K562 (cell line): Measurements from ENCODE around the gene LRP1B. TPM values are rescaled to one million over a fixed set of nuclear protein-coding genes. Genes with fewer than 3 reads are reported as not detected.

Experiments used
- ATAC-seq: fragments of 200-7000 bp; cut with Tn5 transposase; 3 replicates; pipeline ENCODE4 v1.9.1; 2020; ENCODE audit warnings: moderate library complexity
- BruUV-seq: library from RNA; stranded (reverse); fragments of 400-500 nt; replicated peaks from 2 replicates; lab custom pipeline; 2021; lab: Mats Ljungman, UMichigan
- CTCF ChIA-PET: fragments of 300-600 bp; formaldehyde crosslinking; extraction: SDS; loops from one replicate; lab custom pipeline; 2021; ENCODE audit warnings: low intra/inter-chr PET ratio; lab: Yijun Ruan, JAX
- POLR2A ChIA-PET: fragments of 300-600, 350-650 bp; sonication (Branson Sonifier 250); formaldehyde crosslinking; extraction: SDS; loops from one replicate; lab custom pipeline; 2021; ENCODE audit warnings: antibody characterized with exemption, inconsistent platforms; lab: Yijun Ruan, JAX
- DNase-seq, 4 experiments: peaks; one replicate each; pipeline versions ENCODE4 v3.0.0 to v3.0.0-alpha.2; 2011 to 2018; ENCODE audit warnings: low spot score in 3 of 4, mixed read lengths in 3 of 4; ENCODE audit errors: extremely low read depth in 1 of 4
- FAIRE-seq: peaks from 2 replicates; lab custom pipeline; 2011; peaks lifted over from hg19 to GRCh38; lab: Jason Lieb, UNC
- H2AFZ ChIP-seq: 2 replicates; pipeline ENCODE4 v1.6.0; 2011; ENCODE audit warnings: low read depth, low read length, control low read depth, inconsistent platforms
- H3K27ac ChIP-seq: fragments of 200-600 bp; 3 replicates; pipeline ENCODE4 v1.8.0; 2011; ENCODE audit warnings: low read depth, mild to moderate bottlenecking, control low read depth, inconsistent platforms, low read length, moderate library complexity, mixed read lengths; ENCODE audit errors: extremely low read depth
- H3K27me3 ChIP-seq, 2 experiments: fragments of 300-600 bp in 1 of 2; 2 replicates in 1 of 2; 3 replicates in 1 of 2; pipeline versions ENCODE4 v1.6.0 to v1.8.0; 2011; ENCODE audit warnings: inconsistent platforms in 2 of 2, low read length in 2 of 2, mild to moderate bottlenecking in 1 of 2, mixed read lengths in 1 of 2, moderate library complexity in 1 of 2; ENCODE audit not compliant: control insufficient read depth in 2 of 2, insufficient read depth in 2 of 2
- H3K36me3 ChIP-seq: fragments of 300-600 bp; 3 replicates; pipeline ENCODE4 v1.8.0; 2011; ENCODE audit warnings: mild to moderate bottlenecking, low read length, inconsistent platforms; ENCODE audit not compliant: control insufficient read depth, insufficient read depth
- H3K4me1 ChIP-seq, 2 experiments: fragments of 200-600 bp in 1 of 2; replicated peaks in 1 of 2; 2 replicates in 1 of 2; 3 replicates in 1 of 2; pipeline versions ENCODE4 v1.5.1 to v1.8.0; 2011; ENCODE audit warnings: inconsistent platforms in 2 of 2, low read length in 2 of 2, mild to moderate bottlenecking in 1 of 2, mixed read lengths in 1 of 2, moderate library complexity in 1 of 2; ENCODE audit not compliant: control insufficient read depth in 2 of 2, insufficient read depth in 2 of 2
- H3K4me2 ChIP-seq: 2 replicates; pipeline ENCODE4 v1.6.1; 2011; ENCODE audit warnings: low read length, control low read depth, inconsistent platforms, mixed read lengths; ENCODE audit not compliant: insufficient read depth
- H3K4me3 ChIP-seq: fragments of 200-600 bp; sonication (generic), shearing (Covaris generic); 2 replicates; pipeline ENCODE4 v1.5.1; 2016; ENCODE audit warnings: control low read depth, inconsistent platforms
- H3K79me2 ChIP-seq: fragments of 200-600 bp; 3 replicates; pipeline ENCODE4 v1.8.0; 2011; ENCODE audit warnings: low read length, inconsistent platforms; ENCODE audit not compliant: control insufficient read depth, insufficient read depth
- H3K9ac ChIP-seq, 2 experiments: 2 replicates each; pipeline versions ENCODE4 v1.6.0 to v1.6.1; 2011; ENCODE audit warnings: low read depth in 2 of 2, low read length in 2 of 2, control low read depth in 1 of 2, inconsistent platforms in 1 of 2, mild to moderate bottlenecking in 1 of 2, mixed read lengths in 1 of 2; ENCODE audit not compliant: insufficient read depth in 1 of 2
- H3K9me1 ChIP-seq: one replicate; pipeline ENCODE4 v1.6.0; 2011; ENCODE audit warnings: inconsistent platforms, mild to moderate bottlenecking, low read length, moderate library complexity; ENCODE audit not compliant: control insufficient read depth, insufficient read depth
- H3K9me3 ChIP-seq: replicated peaks from 2 replicates; pipeline ENCODE4 v1.5.1; 2011; ENCODE audit warnings: low read depth, low read length, inconsistent platforms; ENCODE audit not compliant: control insufficient read depth, insufficient read depth
- H4K20me1 ChIP-seq: replicated peaks from 2 replicates; pipeline ENCODE4 v1.6.1; 2011; ENCODE audit warnings: low read length, inconsistent platforms, mixed read lengths; ENCODE audit not compliant: control insufficient read depth, insufficient read depth
- BCL6 ChIP-seq: fragments of 250-450 bp; sonication (Bioruptor Pico); IDR thresholded peaks from 2 replicates; pipeline ENCODE4 v1.4.0; 2020
- CREM ChIP-seq: IDR thresholded peaks from 2 replicates; pipeline ENCODE4 v1.6.1; 2014; ENCODE audit warnings: antibody characterized with exemption, low read depth
- KDM5B ChIP-seq: fragments of 200-600 bp; sonication (generic); IDR thresholded peaks from 2 replicates; pipeline ENCODE4 v1.6.1; 2012; ENCODE audit warnings: low read depth, mild to moderate bottlenecking, moderate library complexity, low read length, control low read depth, inconsistent platforms; ENCODE audit not compliant: insufficient replicate concordance
- MTA3 ChIP-seq: fragments of 450-650 bp; formaldehyde crosslinking; IDR thresholded peaks from 2 replicates; pipeline ENCODE4 v1.6.1; 2017; ENCODE audit warnings: mild to moderate bottlenecking, borderline replicate concordance
- POLR2B ChIP-seq: fragments of 450-650 bp; IDR thresholded peaks from 2 replicates; pipeline ENCODE4 v1.6.1; 2018; ENCODE audit warnings: low read depth; ENCODE audit not compliant: partially characterized antibody
- SMC3 ChIP-seq: conservative IDR thresholded peaks from 2 replicates; pipeline ENCODE4 v1.6.1; 2011; ENCODE audit warnings: low read depth, low read length, improper control_type of control experiment; ENCODE audit not compliant: insufficient read depth
- THRAP3 ChIP-seq: fragments of 450-650 bp; IDR thresholded peaks from 2 replicates; pipeline ENCODE4 v1.6.1; 2016; ENCODE audit warnings: mild to moderate bottlenecking, inconsistent platforms, borderline replicate concordance
- ZNF124 ChIP-seq: sonication (generic); formaldehyde crosslinking; IDR thresholded peaks from 2 replicates; pipeline ENCODE4 v1.8.1; 2022; ENCODE audit warnings: missing genetic modification reagents
- ZNF354B ChIP-seq: fragments of 250-450 bp; sonication (Bioruptor Pico); IDR thresholded peaks from 2 replicates; pipeline ENCODE4 v1.4.0; 2020
- WGBS: fragments of 100-300 bp; shearing (Covaris generic); methylation state at CpG from one replicate; pipeline ENCODE4 v1.1.6; 2016; ENCODE audit warnings: low coverage, mixed read lengths; ENCODE audit not compliant: insufficient coverage; ENCODE audit errors: missing lambda C conversion rate; 5-methylcytosine and 5-hydroxymethylcytosine counted together
- in situ Hi-C: fragments of 300-500 bp; cut with MboI; formaldehyde crosslinking; loops from 4 replicates; pipeline ENCODE4 v1.15.0; 2018; ENCODE audit warnings: inconsistent platforms, mixed read lengths
- intact Hi-C: fragments of 100-400 bp; cut with micrococcal nuclease; formaldehyde crosslinking; loops from 2 replicates; pipeline ENCODE4 v1.14.2; 2022
- polyA plus RNA-seq, 8 experiments: library from polyadenylated mRNA; depleted of rRNA in 4 of 8; stranded (reverse) in 5 of 8; unstranded in 3 of 8; fragments of >200 nt; fragmentation: Nextera tagmentation in 2 of 8; fragmentation: Illumina TruSeq in 1 of 8; extraction: Ambion mirVana in 2 of 8; extraction: Trizol in 1 of 8; gene quantifications; 2 replicates each; pipeline versions ENCODE4 v1.2.1 to v1.2.3, GENCODE V29; 2011 to 2014; ENCODE audit warnings: inconsistent platforms in 1 of 8, missing spikeins in 1 of 8
- total RNA-seq, 7 experiments: library from RNA; depleted of rRNA in 6 of 7; stranded (reverse); fragments of >200 nt in 6 of 7; fragmentation: Illumina TruSeq in 2 of 7; extraction: Trizol in 2 of 7; gene quantifications; 2 replicates each; pipeline versions ENCODE4 v1.2.1 to v1.2.3, GENCODE V29; 2011 to 2021; ENCODE audit warnings: low replicate concordance in 1 of 7

Gene LRP1B
- total and polyA plus RNA-seq, 9 of the 15 experiments (the other 6 are each of a cell fraction or from before 2014, with no cell fraction given) = not detected

- no peak for TF ChIP-seq CREM
- TF ChIP-seq, all 486 proteins: peak for 0
Observed at GRCh38 chr2:141941210-141941714, 189.6 kb downstream of the LRP1B start (continued).

- ATAC-seq = no peak
- Histone ChIP-seq H4K20me1 (no peaks in the 10 kb centered on the region), H3K79me2 (no peaks in the 10 kb centered on the region), H3K9me3 (no peaks in the 10 kb centered on the region), H3K9me1 (no peaks in the 10 kb centered on the region), H3K4me1 (no peaks in the 10 kb centered on the region), H3K4me2 (no peak overlapping the region), H2AFZ (no peak overlapping the region), H3K27ac (no peak overlapping the region), H3K36me3 (no peaks in the 10 kb centered on the region), H3K9ac (no peak overlapping the region), H3K4me3 (no peak overlapping the region), H3K27me3 (no peaks in the 10 kb centered on the region)
- TF ChIP-seq MTA3 (no peak), THRAP3 (no peak), SMC3 (no peak), BCL6 (CRISPR knock-in tag) (no peak), ZNF354B (no peak), KDM5B (no peak), POLR2B (no peak), ZNF124 (CRISPR knock-in tag) (no peak)
- no peak for DNase-seq
- WGBS = 0% methylated on average over 1 of the region's 1 CpG
- no peak for FAIRE-seq
- in situ Hi-C loops (no loop called here), intact Hi-C loops (no loop called here)
- BruUV-seq = no TSS peak
- POLR2A ChIA-PET = no interaction called here
- CTCF ChIA-PET = no interaction called here
Observed at GRCh38 chr2:141940709-141941108, 190.1 kb downstream of the LRP1B start.
